GM12878 (cell line): ENCODE data around the gene ELL2. TPM values are rescaled to one million over a fixed set of nuclear protein-coding genes. Genes with fewer than 3 reads are reported as not detected.

ENCODE experiments used
- ATAC-seq: fragments of 200-7000 bp; cut with Tn5 transposase; 3 replicates; pipeline ENCODE4 v1.9.1; 2020; ENCODE audit warnings: mild to moderate bottlenecking, moderate library complexity
- BruUV-seq: library from RNA; stranded (reverse); fragments of 400-500 nt; replicated peaks from 2 replicates; lab custom pipeline; 2021; lab: Mats Ljungman, UMichigan
- CTCF ChIA-PET: fragments of 300-600 bp; sonication (Branson Sonifier 250); formaldehyde crosslinking; extraction: SDS; loops from one replicate; lab custom pipeline; 2021; ENCODE audit warnings: inconsistent platforms; lab: Yijun Ruan, JAX
- POLR2A ChIA-PET: fragments of 350-600 bp; formaldehyde crosslinking; extraction: SDS; loops from one replicate; lab custom pipeline; 2021; ENCODE audit warnings: inconsistent platforms; lab: Charles Lee
- RAD21 ChIA-PET: fragments of 300-600 bp; sonication (Branson Sonifier 250); formaldehyde crosslinking; loops from one replicate; lab custom pipeline; 2023; ENCODE audit warnings: antibody characterized with exemption; ENCODE audit not compliant: unreplicated experiment; lab: Charles Lee
- SMC1A ChIA-PET: fragments of 300-600 bp; sonication (Branson Sonifier 250); formaldehyde crosslinking; loops from one replicate; lab custom pipeline; 2023; ENCODE audit not compliant: unreplicated experiment, uncharacterized antibody; lab: Charles Lee
- DNase-seq: peaks from one replicate; pipeline ENCODE4 v3.0.0-alpha.2; 2011; ENCODE audit warnings: low read depth, low spot score
- FAIRE-seq: peaks from 3 replicates; lab custom pipeline; 2011; peaks lifted over from hg19 to GRCh38; lab: Jason Lieb, UNC
- H2AFZ ChIP-seq: 2 replicates; pipeline ENCODE4 v1.6.0; 2011; ENCODE audit warnings: low read depth, low read length, control low read depth; ENCODE audit not compliant: control insufficient read depth
- H3K27ac ChIP-seq: 2 replicates; pipeline ENCODE4 v1.5.1; 2011; ENCODE audit warnings: control low read depth; ENCODE audit not compliant: control insufficient read depth, insufficient read depth
- H3K27me3 ChIP-seq, 2 experiments: replicated peaks in 1 of 2; 2 replicates each; pipeline versions ENCODE4 v1.6.0 to v1.6.1; 2011; ENCODE audit warnings: low read length in 1 of 2; ENCODE audit not compliant: control insufficient read depth in 2 of 2, insufficient read depth in 2 of 2
- H3K36me3 ChIP-seq, 2 experiments: 2 replicates each; pipeline ENCODE4 v1.5.1; 2011; ENCODE audit warnings: low read length in 1 of 2; ENCODE audit not compliant: control insufficient read depth in 2 of 2, insufficient read depth in 2 of 2
- H3K4me1 ChIP-seq: 2 replicates; pipeline ENCODE4 v1.6.1; 2011; ENCODE audit warnings: mild to moderate bottlenecking, low read length, moderate library complexity, mixed read lengths; ENCODE audit not compliant: control insufficient read depth, insufficient read depth
- H3K4me2 ChIP-seq: 2 replicates; pipeline ENCODE4 v1.6.0; 2011; ENCODE audit warnings: control low read depth; ENCODE audit not compliant: control insufficient read depth, insufficient read depth
- H3K4me3 ChIP-seq: fragments of 200-600 bp; sonication (generic); 2 replicates; pipeline ENCODE4 v1.5.1; 2016
- H3K79me2 ChIP-seq: 2 replicates; pipeline ENCODE4 v1.6.0; 2011; ENCODE audit warnings: low read length; ENCODE audit not compliant: control insufficient read depth, insufficient read depth
- H3K9ac ChIP-seq: 2 replicates; pipeline ENCODE4 v1.8.0; 2011; ENCODE audit warnings: low read length, control low read depth, mixed read lengths; ENCODE audit not compliant: control insufficient read depth, insufficient read depth
- H3K9me3 ChIP-seq: replicated peaks from 3 replicates; pipeline ENCODE4 v1.5.1; 2011; ENCODE audit warnings: mild to moderate bottlenecking, low read length; ENCODE audit not compliant: control insufficient read depth, insufficient read depth
- H4K20me1 ChIP-seq: 2 replicates; pipeline ENCODE4 v1.6.0; 2011; ENCODE audit not compliant: control insufficient read depth, insufficient read depth
- BACH1 ChIP-seq: fragments of 450-650 bp; IDR thresholded peaks from 2 replicates; pipeline ENCODE4 v1.6.1; 2017; ENCODE audit warnings: mild to moderate bottlenecking, borderline replicate concordance
- BMI1 ChIP-seq: fragments of 450-650 bp; IDR thresholded peaks from 2 replicates; pipeline ENCODE4 v1.6.1; 2016; ENCODE audit warnings: mild to moderate bottlenecking, moderate library complexity, borderline replicate concordance
- CEBPZ ChIP-seq: fragments of 150-350 bp; IDR thresholded peaks from 2 replicates; pipeline ENCODE4 v1.6.1; 2016; ENCODE audit warnings: low read depth, low read length
- ELK1 ChIP-seq: IDR thresholded peaks from 2 replicates; pipeline ENCODE4 v1.6.1; 2012; ENCODE audit warnings: low read depth, low read length, improper control_type of control experiment
- FOXM1 ChIP-seq: IDR thresholded peaks from 2 replicates; pipeline ENCODE4 v1.6.1; 2012; ENCODE audit warnings: low read depth, mild to moderate bottlenecking, inconsistent platforms, low read length, moderate library complexity
- HDGF ChIP-seq: fragments of 450-650 bp; IDR thresholded peaks from 2 replicates; pipeline ENCODE4 v1.6.1; 2016; ENCODE audit warnings: antibody characterized with exemption
- JUND ChIP-seq: IDR thresholded peaks from 2 replicates; pipeline ENCODE4 v1.6.1; 2012; ENCODE audit warnings: low read depth, mild to moderate bottlenecking, low read length, improper control_type of control experiment, moderate library complexity
- KAT2A ChIP-seq: conservative IDR thresholded peaks from 2 replicates; pipeline ENCODE4 v1.6.1; 2011; ENCODE audit warnings: low read depth, low read length; ENCODE audit not compliant: control insufficient read depth
- KDM1A ChIP-seq: fragments of 200-600 bp; sonication (generic); IDR thresholded peaks from 2 replicates; pipeline ENCODE4 v1.6.1; 2016; ENCODE audit warnings: borderline replicate concordance
- MEF2B ChIP-seq: fragments of 450-650 bp; IDR thresholded peaks from 2 replicates; pipeline ENCODE4 v1.6.1; 2018; ENCODE audit warnings: mild to moderate bottlenecking, moderate library complexity; ENCODE audit not compliant: partially characterized antibody, poor library complexity, severe bottlenecking
- MLLT1 ChIP-seq: fragments of 450-650 bp; IDR thresholded peaks from 2 replicates; pipeline ENCODE4 v1.6.1; 2016; ENCODE audit warnings: mild to moderate bottlenecking
- MTA2 ChIP-seq: fragments of 450-650 bp; IDR thresholded peaks from 2 replicates; pipeline ENCODE4 v1.6.1; 2016; ENCODE audit warnings: low read depth, mild to moderate bottlenecking, moderate library complexity
- MTA3 ChIP-seq: IDR thresholded peaks from 2 replicates; pipeline ENCODE4 v1.6.1; 2012; ENCODE audit warnings: low read length, inconsistent platforms, borderline replicate concordance
- NFXL1 ChIP-seq: fragments of 450-650 bp; IDR thresholded peaks from 2 replicates; pipeline ENCODE4 v1.6.1; 2017; ENCODE audit warnings: antibody characterized with exemption, mild to moderate bottlenecking, borderline replicate concordance
- NR2C2 ChIP-seq: IDR thresholded peaks from 2 replicates; pipeline ENCODE4 v1.6.1; 2011; ENCODE audit warnings: borderline replicate concordance, low read depth; ENCODE audit not compliant: control insufficient read depth, insufficient read length
- PML ChIP-seq: IDR thresholded peaks from 2 replicates; pipeline ENCODE4 v1.6.1; 2012; ENCODE audit warnings: low read length, inconsistent platforms
- POLR2A ChIP-seq: IDR thresholded peaks from 2 replicates; pipeline ENCODE4 v1.6.1; 2011; ENCODE audit warnings: low read depth, mild to moderate bottlenecking, low read length
- WRNIP1 ChIP-seq: IDR thresholded peaks from 2 replicates; pipeline ENCODE4 v1.6.1; 2011; ENCODE audit warnings: low read depth, low read length, improper control_type of control experiment, borderline replicate concordance
- ZNF207 ChIP-seq: fragments of 450-650 bp; IDR thresholded peaks from 2 replicates; pipeline ENCODE4 v1.6.1; 2014; ENCODE audit warnings: antibody characterized with exemption, mild to moderate bottlenecking, borderline replicate concordance
- ZNF217 ChIP-seq: fragments of 450-650 bp; IDR thresholded peaks from 2 replicates; pipeline ENCODE4 v1.6.1; 2017; ENCODE audit warnings: antibody characterized with exemption, mild to moderate bottlenecking
- WGBS: methylation state at CpG from one replicate; pipeline ENCODE4 v1.1.6; 2016; ENCODE audit warnings: low lambda C conversion rate; ENCODE audit not compliant: insufficient replicate concordance, insufficient coverage; ENCODE audit errors: missing lambda C conversion rate; 5-methylcytosine and 5-hydroxymethylcytosine counted together
- in situ Hi-C: fragments of 300-500 bp; cut with MboI; formaldehyde crosslinking; loops from 9 replicates; pipeline ENCODE4 v1.14.3; 2018; ENCODE audit warnings: mixed read lengths
- intact Hi-C: fragments of 100-400 bp; cut with micrococcal nuclease; formaldehyde crosslinking; loops from one replicate; pipeline ENCODE4 v1.14.2; 2022; ENCODE audit not compliant: unreplicated experiment
- polyA plus RNA-seq, 11 experiments: library from polyadenylated mRNA; depleted of rRNA in 4 of 11; unstranded in 6 of 11; stranded (reverse) in 5 of 11; fragments of >200 nt; fragmentation: Nextera tagmentation in 4 of 11; fragmentation: Illumina TruSeq in 1 of 11; extraction: Ambion mirVana in 4 of 11; extraction: Trizol in 1 of 11; gene quantifications; 1 replicate in 1 of 11; 2 replicates in 10 of 11; pipeline versions ENCODE4 v1.2.1 to v1.2.3, GENCODE V29; 2011 to 2016; ENCODE audit warnings: inconsistent platforms in 2 of 11, missing spikeins in 2 of 11, low read depth in 1 of 11
- total RNA-seq, 4 experiments: library from RNA; depleted of rRNA in 3 of 4; stranded (reverse); fragments of >200 nt in 3 of 4; fragmentation: Illumina TruSeq in 1 of 4; extraction: Trizol in 1 of 4; gene quantifications; 2 replicates each; pipeline versions ENCODE4 v1.2.1 to v1.2.3, GENCODE V29; 2013 to 2021

ELL2 gene
- total and polyA plus RNA-seq, 10 of the 15 experiments (the other 5 are each of a cell fraction or from before 2014, with no cell fraction given) = 24.2 to 91.4 (median 57.4) TPM

- RAD21 ChIA-PET = interaction anchor here (0.8 to 11.1 kb wide), 9 partner anchors 11 to 203 kb away, joined by 3 to 209 read pairs (median 13); partner anchors contain the start of gene RFESD
- no peak for TF ChIP-seq ZNF207
- no peak for TF ChIP-seq WRNIP1
- no peak for TF ChIP-seq ZNF217
- TF ChIP-seq MLLT1 = no peak
- TF ChIP-seq MTA2 = no peak
- TF ChIP-seq NFXL1 = no peak
- no peak for TF ChIP-seq PML
- no peak for TF ChIP-seq MTA3
- no peak for TF ChIP-seq MEF2B
- no peak for TF ChIP-seq ELK1
- TF ChIP-seq NR2C2 = no peak
- no peak for TF ChIP-seq BMI1
- TF ChIP-seq BACH1 = no peak
- TF ChIP-seq HDGF = no peak
- TF ChIP-seq JUND = no peak
- TF ChIP-seq KDM1A = no peak
- TF ChIP-seq POLR2A = no peak
- no peak for TF ChIP-seq FOXM1
- TF ChIP-seq CEBPZ = no peak
- no peak for TF ChIP-seq KAT2A
- H3K9ac ChIP-seq = no peak overlapping the region
- SMC1A ChIA-PET = interaction anchor here (0.6 to 21.9 kb wide), 19 partner anchors 13 to 490 kb away, joined by 3 to 622 read pairs (median 6); partner anchors contain the start of genes GLRX and RFESD
- intact Hi-C loops (loop anchor here (1.0 to 10.0 kb wide), 5 partner anchors 66 to 565 kb away; partner anchors contain the start of genes ARSK and SKIC3), in situ Hi-C loops (loop anchor here (5.0 kb wide), 2 partner anchors 70 to 185 kb away; no protein-coding TSS in a partner anchor)
- H4K20me1 ChIP-seq = no peaks in the 10 kb centered on the region
- H3K27ac ChIP-seq = no peak overlapping the region
- POLR2A ChIA-PET = interaction anchor here (1.0 to 1.1 kb wide), 2 partner anchors 117 to 200 kb away, joined by 3 to 4 read pairs; partner anchors contain the start of gene RFESD
- WGBS = 0% methylated on average over 1 of the region's 1 CpG
- H3K4me3 ChIP-seq = no peak overlapping the region
- H3K4me1 ChIP-seq = peaks cover 11% of the 10 kb centered on the region
- DNase-seq (no peak), ATAC-seq (no peak), FAIRE-seq (no peak)
- no peaks in the 10 kb centered on the region for H3K9me3 ChIP-seq
- BruUV-seq = no TSS peak
- H3K27me3 ChIP-seq = no peaks in the 10 kb centered on the region
- H3K79me2 ChIP-seq = no peaks in the 10 kb centered on the region
- CTCF ChIA-PET = interaction anchor here (0.9 to 20.1 kb wide), 22 partner anchors 8 to 491 kb away, joined by 3 to 653 read pairs (median 6); partner anchors contain the start of gene RFESD
- no peak overlapping the region for H2AFZ ChIP-seq
- H3K36me3 ChIP-seq = no peaks in the 10 kb centered on the region
- H3K4me2 ChIP-seq = no peak overlapping the region
Measured at GRCh38 chr5:95847261-95847592, 114.4 kb downstream of the ELL2 start.
